ENCODE results near the gene SERPINA4.

DNA sequence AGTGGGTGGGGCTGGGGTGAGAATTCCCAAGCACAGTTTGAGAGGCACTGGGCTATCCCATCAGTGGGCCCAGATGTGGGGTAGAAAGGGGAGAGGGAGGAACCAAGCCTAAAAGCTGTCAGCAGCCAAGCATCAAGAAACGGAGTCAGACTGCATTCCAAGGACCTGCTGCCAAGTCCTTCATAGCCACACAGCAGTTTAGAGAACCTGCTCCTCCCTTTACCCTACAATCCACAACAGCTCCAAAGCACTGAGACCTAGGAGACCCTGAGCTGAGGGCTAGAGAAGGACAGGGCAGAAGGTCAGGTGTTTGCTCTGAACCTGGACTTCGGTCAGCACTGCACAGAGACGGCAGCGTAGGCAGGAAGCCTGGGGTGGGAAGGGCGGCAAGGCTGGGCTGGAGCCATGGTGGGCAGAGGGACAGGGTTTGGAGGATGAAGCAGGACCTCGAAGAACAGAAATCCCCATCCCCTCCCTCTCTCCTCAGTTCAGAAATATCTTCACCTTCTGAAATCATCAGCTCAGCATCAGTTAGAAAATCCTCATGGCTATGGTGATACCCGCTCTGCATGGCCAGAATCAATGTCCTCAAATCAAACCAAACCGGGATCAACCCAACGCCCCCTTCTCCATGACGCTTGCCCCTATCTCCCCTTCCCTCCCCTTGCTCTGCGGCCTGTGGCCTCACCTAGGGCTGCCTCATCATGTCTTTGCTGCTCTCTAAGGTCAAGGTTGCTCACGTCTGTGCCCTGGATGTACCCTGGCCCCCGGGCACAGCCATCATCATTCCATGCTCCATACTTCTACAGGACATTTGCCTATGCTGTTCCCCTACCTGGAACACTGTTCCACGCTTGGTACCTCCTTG is 12.9 kb upstream of the SERPINA4 start:
- TF ChIP-seq ZNF30 (CRISPR knock-in tag; IDR thresholded peaks at IDR 0.05) = no peak
- TF ChIP-seq POLR2A (IDR thresholded peaks at IDR 0.05; ENCODE audit: insufficient read depth in 1 of 2, low read depth in 2 of 2, low read length in 2 of 2) = peak in 1 of 2 experiments; percentile 14; a peak in 1 of 4 replicates

Measured in HepG2 (cell line).